Panc1 (cell line): Measurements from ENCODE around the gene PTPRK. TPM values are rescaled to one million over a fixed set of nuclear protein-coding genes. Genes with fewer than 3 reads are reported as not detected.

ENCODE experiments used
- ATAC-seq: fragments of 200-7000 bp; cut with Tn5 transposase; 2 replicates; pipeline ENCODE4 v1.9.1; 2020; ENCODE audit warnings: mild to moderate bottlenecking, moderate library complexity
- BruUV-seq: library from RNA; stranded (reverse); fragments of 400-500 nt; replicated peaks from 2 replicates; lab custom pipeline; 2021; lab: Mats Ljungman, UMichigan
- CTCF ChIA-PET: fragments of 300-600 bp; sonication (Branson Sonifier 250); formaldehyde crosslinking; loops from one replicate; lab custom pipeline; 2022; ENCODE audit warnings: antibody characterized with exemption; lab: Charles Lee
- POLR2A ChIA-PET: fragments of 300-600 bp; sonication (Branson Sonifier 250); formaldehyde crosslinking; loops from one replicate; lab custom pipeline; 2022; ENCODE audit warnings: antibody characterized with exemption; lab: Charles Lee
- DNase-seq: peaks from one replicate; pipeline ENCODE4 v3.0.0-alpha.2; 2010; ENCODE audit warnings: low read depth, low spot score
- H3K27ac ChIP-seq: 2 replicates; pipeline ENCODE4 v1.5.1; 2011; ENCODE audit warnings: mild to moderate bottlenecking, low read length, inconsistent platforms
- H3K27me3 ChIP-seq: fragments of 200-500 bp; sonication (Bioruptor generic); 2 replicates; pipeline ENCODE4 v1.6.0; 2014; ENCODE audit warnings: low read length, inconsistent platforms; ENCODE audit not compliant: control insufficient read depth, insufficient read depth
- H3K36me3 ChIP-seq: fragments of 200-500 bp; sonication (Bioruptor generic); 2 replicates; pipeline ENCODE4 v1.5.1; 2014; ENCODE audit warnings: inconsistent platforms, mild to moderate bottlenecking, low read length, moderate library complexity; ENCODE audit not compliant: control insufficient read depth, insufficient read depth
- H3K4me1 ChIP-seq: 2 replicates; pipeline ENCODE4 v1.5.1; 2011; ENCODE audit warnings: inconsistent platforms, mild to moderate bottlenecking, low read length, moderate library complexity; ENCODE audit not compliant: control insufficient read depth, insufficient read depth
- H3K4me3 ChIP-seq, 2 experiments: 2 replicates each; pipeline ENCODE4 v1.5.1; 2011 to 2012; ENCODE audit warnings: low read depth in 2 of 2, low read length in 2 of 2, mild to moderate bottlenecking in 2 of 2, inconsistent platforms in 1 of 2, moderate library complexity in 1 of 2
- H3K9me3 ChIP-seq: fragments of 200-500 bp; sonication (Bioruptor generic); 2 replicates; pipeline ENCODE4 v1.5.1; 2014; ENCODE audit warnings: low read depth, mild to moderate bottlenecking, inconsistent platforms, low read length, moderate library complexity; ENCODE audit not compliant: control insufficient read depth, insufficient read depth
- CTCF ChIP-seq: fragments of 450-650 bp; IDR thresholded peaks from 2 replicates; pipeline ENCODE4 v1.5.1; 2017; ENCODE audit warnings: mild to moderate bottlenecking
- POLR2AphosphoS5 ChIP-seq: IDR thresholded peaks from 2 replicates; pipeline ENCODE4 v1.6.1; 2012; ENCODE audit warnings: mild to moderate bottlenecking, low read depth, low read length, moderate library complexity
- REST ChIP-seq, 2 experiments: IDR thresholded peaks; 2 replicates each; pipeline ENCODE4 v1.6.1; 2011 to 2012; ENCODE audit warnings: low read depth in 2 of 2, control low read depth in 1 of 2, low read length in 1 of 2, mild to moderate bottlenecking in 1 of 2, moderate library complexity in 1 of 2; ENCODE audit not compliant: insufficient read depth in 1 of 2
- SIN3A ChIP-seq: IDR thresholded peaks from 2 replicates; pipeline ENCODE4 v1.6.1; 2012; ENCODE audit warnings: low read depth, mild to moderate bottlenecking, low read length, moderate library complexity, borderline replicate concordance; ENCODE audit not compliant: insufficient read depth
- TCF7L2 ChIP-seq: IDR thresholded peaks from 2 replicates; pipeline ENCODE4 v1.6.1; 2011; ENCODE audit warnings: mild to moderate bottlenecking, low read depth, low read length, inconsistent platforms
- in situ Hi-C: cut with HindIII; loops from 2 replicates; pipeline ENCODE4 v1.10.0; 2016; ENCODE audit warnings: low sequenced_read_pairs, low pct_unique_long_range_greater_than_20kb
- intact Hi-C: fragments of 100-400 bp; cut with micrococcal nuclease; formaldehyde crosslinking; loops from one replicate; pipeline ENCODE4 v1.10.0; 2022; ENCODE audit not compliant: unreplicated experiment
- total RNA-seq: library from RNA; stranded (reverse); gene quantifications from one replicate; pipeline ENCODE4 v1.2.1, GENCODE V29; 2021; ENCODE audit not compliant: unreplicated experiment

PTPRK gene
- total RNA-seq, 1 experiment from 2014 or later: 61.8 TPM

GRCh38 chr6:128199461-128199860 is 320.9 kb downstream of the PTPRK start:
- Histone ChIP-seq H3K9me3 (no peaks in the 10 kb centered on the region), H3K4me1 (no peaks in the 10 kb centered on the region), H3K4me3 (no peak overlapping the region), H3K27ac (no peak overlapping the region), H3K36me3 (no peaks in the 10 kb centered on the region), H3K27me3 (no peaks in the 10 kb centered on the region)
- no TSS peak for BruUV-seq
- intact Hi-C loops: no loop called here
- ATAC-seq (no peak), DNase-seq (no peak)
- TF ChIP-seq REST (IDR thresholded peaks at IDR 0.05; ENCODE audit: insufficient read depth in 1 of 2, low read depth in 2 of 2, low read length in 1 of 2) (no peak), CTCF (no peak), SIN3A (no peak), POLR2AphosphoS5 (no peak), TCF7L2 (no peak)
- ChIA-PET POLR2A (no interaction called here), CTCF (no interaction called here)
- in situ Hi-C loops: no loop called here

GRCh38 chr6:128192972-128193371 is 327.4 kb downstream of the PTPRK start:
- ChIA-PET CTCF (no interaction called here), POLR2A (no interaction called here)
- no peaks in the 10 kb centered on the region for H3K9me3 ChIP-seq
- TF ChIP-seq REST (IDR thresholded peaks at IDR 0.05; ENCODE audit: insufficient read depth in 1 of 2, low read depth in 2 of 2, low read length in 1 of 2) (no peak), TCF7L2 (no peak), CTCF (no peak), SIN3A (no peak)
- no peaks in the 10 kb centered on the region for H3K36me3 ChIP-seq
- in situ Hi-C loops: no loop called here
- intact Hi-C loops: no loop called here
- no peaks in the 10 kb centered on the region for H3K27me3 ChIP-seq
- no peak for ATAC-seq
- H3K27ac ChIP-seq: no peak overlapping the region
- BruUV-seq: no TSS peak
- H3K4me3 ChIP-seq: no peak overlapping the region
- no peak for DNase-seq
- no peaks in the 10 kb centered on the region for H3K4me1 ChIP-seq
